Subcutaneous adipose tissue (tissue), 4 donors: ENCODE measurements around the gene TTC3. TPM values are rescaled to one million over a fixed set of nuclear protein-coding genes. Genes with fewer than 3 reads are reported as not detected.

ENCODE experiments used
- CTCF ChIP-seq: fragments of 450-650 bp; IDR thresholded peaks from one replicate; pipeline ENCODE4 v1.5.1; 2016; ENCODE audit warnings: low read depth, mild to moderate bottlenecking, control low read depth, antibody characterized with exemption, moderate library complexity
- total RNA-seq, 4 donors: library from RNA; depleted of rRNA; stranded (reverse); fragments of >200 nt; gene quantifications; one replicate each; pipeline ENCODE4 v1.1.0, GENCODE V29; 2016

TTC3 gene
- total RNA-seq, 4 donors from 2014 or later, result 179 to 309 (median 223) TPM

DNA sequence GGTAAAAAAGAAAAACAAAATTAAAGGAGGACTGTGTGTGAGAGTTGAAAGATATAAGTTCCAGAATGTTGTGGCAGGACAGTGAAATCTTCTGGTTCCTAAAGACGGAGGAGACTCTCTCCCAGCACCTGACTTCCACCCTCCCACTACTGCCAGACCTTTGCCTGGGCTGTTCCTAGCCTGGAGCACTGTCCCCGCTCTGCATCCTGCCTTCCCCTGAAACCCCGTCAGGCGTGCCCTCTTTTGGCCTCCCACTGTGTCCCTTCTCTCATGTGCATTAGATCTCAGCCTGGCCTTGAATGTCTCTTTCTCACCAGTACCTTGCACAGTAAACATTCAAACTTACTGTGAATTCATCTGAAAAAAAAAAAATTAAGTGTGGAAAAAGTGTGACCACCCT lies 120.0 kb downstream of the TTC3 start:
- TF ChIP-seq CTCF, result no peak

- TF ChIP-seq CTCF, result no peak
These were observed 120.6 kb downstream of the TTC3 start for GRCh38 chr21:37193676-37194075.

GRCh38 chr21:37195059-37195458 lies 122.0 kb downstream of the TTC3 start:
- no peak for TF ChIP-seq CTCF

GRCh38 chr21:37195610-37196009 lies 122.6 kb downstream of the TTC3 start:
- TF ChIP-seq CTCF, result no peak

DNA sequence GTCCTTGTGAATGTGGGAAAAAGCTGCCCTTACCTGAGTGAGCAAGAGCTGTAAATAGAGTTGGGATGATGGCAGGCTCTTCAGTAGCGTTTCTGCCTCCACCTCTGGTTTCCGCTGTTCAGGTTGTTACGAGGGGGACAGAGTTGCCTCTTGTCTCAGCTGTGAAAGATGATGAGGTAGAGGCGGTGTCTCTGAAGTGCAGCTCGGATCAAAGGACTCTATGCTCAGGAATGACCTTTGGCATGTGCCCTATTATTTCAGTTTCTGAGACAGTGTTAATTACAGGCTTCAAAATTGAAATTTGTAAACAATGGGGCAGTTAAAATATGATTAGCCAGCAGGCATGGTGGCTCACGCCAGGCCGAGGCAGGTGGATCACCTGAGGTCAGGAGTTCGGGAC lies 123.8 kb downstream of the TTC3 start:
- no peak for TF ChIP-seq CTCF

- no peak for TF ChIP-seq CTCF
These were observed 124.7 kb downstream of the TTC3 start for GRCh38 chr21:37197746-37198145.

DNA sequence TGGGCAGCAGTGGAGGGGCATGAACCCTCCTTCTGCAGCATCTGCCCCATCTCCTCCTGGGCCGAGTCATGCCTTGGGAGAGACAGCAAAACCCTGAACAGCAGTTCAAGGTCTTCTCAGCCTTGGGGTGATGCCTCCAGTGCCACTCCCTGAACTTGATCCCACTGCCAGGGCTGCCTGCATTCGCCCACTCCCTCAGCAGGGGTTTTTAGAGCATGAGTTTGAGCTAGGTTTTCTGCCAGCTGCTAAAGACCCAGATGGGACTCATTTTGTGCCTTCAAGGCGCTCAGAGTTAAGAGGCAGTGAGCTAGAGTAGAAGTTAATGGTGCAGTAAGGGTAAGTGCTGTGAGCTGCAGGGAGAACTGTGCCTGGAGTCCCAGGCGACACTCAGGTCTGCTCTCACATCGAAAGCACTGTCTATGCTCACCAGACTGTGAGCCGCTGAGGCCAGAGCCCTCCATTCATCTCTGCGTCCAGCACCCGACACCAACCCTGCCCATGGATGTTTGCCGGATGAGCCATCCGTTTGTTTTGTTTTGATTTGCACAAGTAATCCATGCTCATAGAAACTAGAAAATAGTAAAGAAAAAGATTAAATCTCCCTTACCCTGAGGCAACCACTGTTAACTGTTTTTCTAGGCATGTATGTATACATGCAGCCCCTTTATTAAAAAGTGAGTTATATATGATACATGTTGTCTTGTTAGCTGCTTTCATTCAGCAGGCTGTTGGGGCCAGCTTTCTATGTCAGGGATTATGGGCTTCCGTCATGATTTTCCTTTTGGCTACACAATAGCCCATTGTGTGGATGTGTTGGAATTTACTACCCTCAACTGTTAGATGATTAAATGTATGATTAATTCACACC lies 126.2 kb downstream of the TTC3 start:
- no peak for TF ChIP-seq CTCF
